C4-2B (cell line): ENCODE results near the gene TMEM225B.
"Not testable (repeated sequence)": the region's sequence is repeated elsewhere in the genome, so short reads cannot be mapped to it uniquely, and the experiment has no call there.

Source experiments
- H3K27ac ChIP-seq: fragments of 450-650 bp; 2 replicates; pipeline ENCODE4 v1.5.1; 2017
- CTCF ChIP-seq: fragments of 450-650 bp; conservative IDR thresholded peaks from 2 replicates; pipeline ENCODE4 v1.5.1; 2017; ENCODE audit warnings: mild to moderate bottlenecking
- ZFX ChIP-seq: fragments of 450-650 bp; IDR thresholded peaks from 2 replicates; pipeline ENCODE4 v1.6.1; 2017

TMEM225B gene, protein sequence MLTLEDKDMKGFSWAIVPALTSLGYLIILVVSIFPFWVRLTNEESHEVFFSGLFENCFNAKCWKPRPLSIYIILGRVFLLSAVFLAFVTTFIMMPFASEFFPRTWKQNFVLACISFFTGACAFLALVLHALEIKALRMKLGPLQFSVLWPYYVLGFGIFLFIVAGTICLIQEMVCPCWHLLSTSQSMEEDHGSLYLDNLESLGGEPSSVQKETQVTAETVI

DNA sequence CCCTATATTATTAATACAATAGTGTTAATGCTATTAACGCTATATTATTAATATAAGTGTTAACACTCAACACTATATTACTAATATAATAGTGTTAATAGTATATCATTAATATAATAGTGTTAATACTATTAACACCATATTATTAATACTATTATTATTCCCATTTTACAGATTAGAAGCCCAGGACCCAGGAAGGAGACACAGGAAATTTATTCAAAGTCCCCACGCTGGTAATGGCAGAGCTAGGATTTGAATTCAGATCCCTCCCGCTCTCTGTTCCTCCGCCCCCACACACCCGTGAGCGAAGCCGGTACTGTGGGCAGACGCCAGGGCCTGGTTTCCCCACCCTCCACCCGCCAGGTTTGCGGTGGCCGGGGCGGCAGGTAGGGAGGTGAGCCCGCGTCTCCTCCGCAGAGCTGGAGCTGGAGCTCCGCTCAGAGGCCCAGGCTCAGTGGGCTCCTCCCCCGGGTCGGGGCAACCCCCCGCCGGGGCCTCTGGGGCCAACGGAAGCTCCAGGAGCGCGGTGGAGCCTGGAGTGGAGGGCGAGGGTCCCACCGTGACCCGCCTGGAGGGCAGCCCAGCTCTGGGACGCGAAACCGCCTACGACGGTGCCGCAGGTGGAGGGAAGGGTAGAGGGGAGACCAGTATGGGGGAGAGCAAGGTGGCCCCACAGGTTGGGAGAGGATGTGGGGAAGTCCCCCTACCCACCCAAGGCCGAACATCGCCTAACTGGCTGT lies at the start of gene TMEM225B:
Gene TMEM225B, plus strand, starts transcription at position 506 of the 740 bp plus-strand sequence. CDS start 6,122 bp downstream, outside the sequence.
- no peak for TF ChIP-seq ZFX
- no peak for TF ChIP-seq CTCF
- no peak within 1 kb of the TSS for H3K27ac ChIP-seq

DNA sequence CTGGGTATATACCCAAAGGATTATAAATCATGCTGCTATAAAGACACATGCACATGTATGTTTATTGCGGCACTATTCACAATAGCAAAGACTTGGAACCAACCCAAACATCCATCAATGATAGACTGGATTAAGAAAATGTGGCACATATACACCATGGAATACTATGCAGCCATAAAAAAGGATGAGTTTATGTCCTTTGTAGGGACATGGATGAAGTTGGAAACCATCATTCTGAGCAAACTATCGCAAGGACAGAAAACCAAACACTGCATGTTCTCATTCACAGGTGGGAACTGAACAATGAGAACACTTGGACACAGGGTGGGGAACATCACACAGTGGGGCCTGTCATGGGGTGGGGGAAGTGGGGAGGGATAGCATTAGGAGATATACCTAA lies 48.5 kb upstream of the TMEM225B start:
- H3K27ac ChIP-seq, result not testable (repeated sequence)

GRCh38 chr7:99551334-99551733 lies 46.7 kb upstream of the TMEM225B start:
- peak overlapping the region; percentile 37; the same call in 1 of the 2 replicates for H3K27ac ChIP-seq
- TF ChIP-seq CTCF (no peak), ZFX (no peak)

DNA sequence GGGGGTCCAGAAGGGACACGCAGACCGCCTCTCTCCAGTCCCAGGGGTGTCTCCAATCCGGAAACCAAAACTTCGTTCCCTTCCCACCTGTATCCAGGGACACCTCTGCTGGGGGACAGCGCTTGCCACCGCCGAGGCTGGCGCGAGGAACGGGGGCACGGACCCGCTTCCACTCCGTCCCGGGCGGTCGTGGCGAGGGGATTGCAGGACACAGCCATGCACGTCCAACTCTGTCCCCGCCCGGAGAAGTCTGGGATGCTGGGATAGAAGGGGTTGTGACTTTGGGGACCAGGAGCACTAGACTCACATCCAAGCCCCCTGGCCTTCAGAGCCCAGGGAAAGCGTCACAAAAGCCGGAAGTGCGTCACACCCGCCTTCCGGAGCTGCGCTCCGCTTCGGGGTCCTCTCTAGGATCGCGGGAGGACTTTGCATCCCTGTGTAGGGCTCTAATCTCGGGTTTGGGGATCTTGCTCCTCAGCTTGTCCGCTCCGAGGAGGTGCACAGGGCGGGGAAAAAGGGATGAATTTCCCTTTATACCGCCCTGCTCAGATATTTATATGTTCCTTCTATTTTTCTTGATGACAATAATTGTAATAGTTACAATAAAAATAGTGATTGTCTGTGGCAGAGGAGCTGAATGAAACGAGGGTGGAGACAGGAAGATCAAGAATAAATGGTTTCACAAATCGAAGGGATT lies 46.2 kb upstream of the TMEM225B start, which contains the start of gene FAM200A:
Gene FAM200A, minus strand, starts transcription at position 348 of the 697 bp plus-strand sequence. CDS start 3,707 bp downstream, outside the sequence.
- peak within 1 kb of the TSS; percentile 37 for H3K27ac ChIP-seq
- TF ChIP-seq ZFX (no peak), CTCF (no peak)

- H3K27ac ChIP-seq, result no peak overlapping the region
- no peak for TF ChIP-seq CTCF
- TF ChIP-seq ZFX, result no peak
These were observed 45.0 kb upstream of the TMEM225B start for GRCh38 chr7:99553039-99553438.

- no peak overlapping the region for H3K27ac ChIP-seq
- TF ChIP-seq ZFX (no peak), CTCF (no peak)
These were observed 43.1 kb upstream of the TMEM225B start for GRCh38 chr7:99554939-99555338.

DNA sequence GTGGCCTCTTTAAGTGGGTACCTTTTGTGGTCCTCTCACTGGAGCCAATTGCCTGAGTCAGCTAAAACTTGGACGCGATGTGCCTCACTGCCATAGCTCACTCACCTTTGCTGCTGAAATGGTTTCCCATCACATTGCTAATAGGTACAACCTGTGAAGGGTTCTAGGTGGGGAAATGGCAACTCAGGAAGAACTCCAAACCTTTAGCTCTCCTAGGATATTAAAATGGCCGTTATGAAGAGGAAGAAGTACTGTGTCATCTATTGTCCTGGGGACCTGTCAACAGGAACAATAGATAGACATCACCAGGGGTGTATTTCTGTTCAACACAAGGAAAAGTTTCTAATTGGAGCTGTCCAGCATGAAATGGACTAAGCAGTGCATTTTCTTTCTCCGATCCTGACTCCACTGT lies 40.9 kb upstream of the TMEM225B start:
- H3K27ac ChIP-seq, result no peak overlapping the region
- no peak for TF ChIP-seq ZFX

- no peak overlapping the region for H3K27ac ChIP-seq
- TF ChIP-seq CTCF, result no peak
- TF ChIP-seq ZFX, result no peak
These were observed 40.1 kb upstream of the TMEM225B start for GRCh38 chr7:99557940-99558305.
